ENCODE results near the gene S100A12. TPM values are rescaled to one million over a fixed set of nuclear protein-coding genes. Genes with fewer than 3 reads are reported as not detected.
"Not testable (repeated sequence)": the region's sequence is repeated elsewhere in the genome, so short reads cannot be mapped to it uniquely, and the experiment has no call there.

The S100A12 gene
- total RNA-seq (2022) = not detected in 2 replicates
- not detected for Bru-seq, nascent RNA
- not detected for BruChase-seq, experiment 1, labeled RNA remaining after a 2-hour chase
- BruChase-seq, experiment 2, labeled RNA remaining after a 6-hour chase = not detected
- long read RNA-seq, partial matches to known transcripts = 0 of 1 reads
- long read RNA-seq, other reads (novel, unspliced or antisense) = 0 of 1 reads

DNA sequence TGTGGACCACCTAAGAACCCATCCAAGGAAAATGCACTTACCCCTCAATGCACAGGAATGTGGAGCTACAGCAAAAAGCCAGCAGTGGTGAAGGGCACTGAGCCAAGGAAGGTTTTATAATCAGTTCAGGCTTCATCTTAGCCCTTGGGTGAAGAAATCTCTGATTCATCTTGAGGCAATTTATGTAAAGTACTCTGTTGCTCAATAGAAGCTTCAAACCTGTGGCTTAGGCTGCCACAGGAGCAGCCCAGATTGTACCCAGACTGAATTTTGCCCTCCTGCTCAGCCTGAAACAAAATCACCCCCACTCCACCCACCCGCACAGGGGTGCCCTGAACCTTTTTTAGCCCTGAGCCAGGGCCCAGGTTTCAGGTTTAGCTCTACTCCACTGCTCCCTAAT is at the start of gene S100A12:
S100A12 (minus strand) TSS at position 111 of the 400 bp plus-strand sequence. CDS start 1,029 bp downstream, outside the sequence.
- DNase-seq = no peak
- Mint-ChIP-seq H3K9me3 (ENCODE audit: unreplicated experiment) (no peaks in the 10 kb centered on the region), H3K4me1 (ENCODE audit: low read depth, unreplicated experiment) (no peaks in the 10 kb centered on the region), H3K27me3 (ENCODE audit: insufficient read depth, unreplicated experiment) (peaks cover 7% of the 10 kb centered on the region), H3K4me3 (ENCODE audit: unreplicated experiment) (no peak within 1 kb of the TSS), H3K27ac (ENCODE audit: unreplicated experiment) (no peak within 1 kb of the TSS), H3K36me3 (ENCODE audit: insufficient read depth, unreplicated experiment) (no peaks in the 10 kb centered on the region)
- ChIA-PET CTCF (interaction anchor here (1.0 kb wide), 1 partner anchor 20 kb away, joined by 3 read pairs; no protein-coding TSS in a partner anchor), POLR2A (no interaction called here)
- Histone ChIP-seq H3K36me3 (ENCODE audit: control insufficient read depth, insufficient read depth, low read length) (no peaks in the 10 kb centered on the region), H3K9me3 (no peaks in the 10 kb centered on the region), H3K4me1 (no peaks in the 10 kb centered on the region), H3K4me3 (ENCODE audit: low read depth, low read length) (no peak within 1 kb of the TSS), H3K27me3 (replicated peaks; ENCODE audit: control insufficient read depth, insufficient read depth, low read length) (no peaks in the 10 kb centered on the region)
- no TSS peak for BruUV-seq (replicated peaks)
- TF ChIP-seq, protein P1, sequence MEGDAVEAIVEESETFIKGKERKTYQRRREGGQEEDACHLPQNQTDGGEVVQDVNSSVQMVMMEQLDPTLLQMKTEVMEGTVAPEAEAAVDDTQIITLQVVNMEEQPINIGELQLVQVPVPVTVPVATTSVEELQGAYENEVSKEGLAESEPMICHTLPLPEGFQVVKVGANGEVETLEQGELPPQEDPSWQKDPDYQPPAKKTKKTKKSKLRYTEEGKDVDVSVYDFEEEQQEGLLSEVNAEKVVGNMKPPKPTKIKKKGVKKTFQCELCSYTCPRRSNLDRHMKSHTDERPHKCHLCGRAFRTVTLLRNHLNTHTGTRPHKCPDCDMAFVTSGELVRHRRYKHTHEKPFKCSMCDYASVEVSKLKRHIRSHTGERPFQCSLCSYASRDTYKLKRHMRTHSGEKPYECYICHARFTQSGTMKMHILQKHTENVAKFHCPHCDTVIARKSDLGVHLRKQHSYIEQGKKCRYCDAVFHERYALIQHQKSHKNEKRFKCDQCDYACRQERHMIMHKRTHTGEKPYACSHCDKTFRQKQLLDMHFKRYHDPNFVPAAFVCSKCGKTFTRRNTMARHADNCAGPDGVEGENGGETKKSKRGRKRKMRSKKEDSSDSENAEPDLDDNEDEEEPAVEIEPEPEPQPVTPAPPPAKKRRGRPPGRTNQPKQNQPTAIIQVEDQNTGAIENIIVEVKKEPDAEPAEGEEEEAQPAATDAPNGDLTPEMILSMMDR (IDR thresholded peaks at IDR 0.05; ENCODE audit: insufficient read depth in 1 of 2, low read depth in 1 of 2, low read length in 1 of 2, severe bottlenecking in 1 of 2, unreplicated experiment in 1 of 2) = no peak
- intact Hi-C loops (cut with micrococcal nuclease; ENCODE audit: unreplicated experiment) = no loop called here

DNA sequence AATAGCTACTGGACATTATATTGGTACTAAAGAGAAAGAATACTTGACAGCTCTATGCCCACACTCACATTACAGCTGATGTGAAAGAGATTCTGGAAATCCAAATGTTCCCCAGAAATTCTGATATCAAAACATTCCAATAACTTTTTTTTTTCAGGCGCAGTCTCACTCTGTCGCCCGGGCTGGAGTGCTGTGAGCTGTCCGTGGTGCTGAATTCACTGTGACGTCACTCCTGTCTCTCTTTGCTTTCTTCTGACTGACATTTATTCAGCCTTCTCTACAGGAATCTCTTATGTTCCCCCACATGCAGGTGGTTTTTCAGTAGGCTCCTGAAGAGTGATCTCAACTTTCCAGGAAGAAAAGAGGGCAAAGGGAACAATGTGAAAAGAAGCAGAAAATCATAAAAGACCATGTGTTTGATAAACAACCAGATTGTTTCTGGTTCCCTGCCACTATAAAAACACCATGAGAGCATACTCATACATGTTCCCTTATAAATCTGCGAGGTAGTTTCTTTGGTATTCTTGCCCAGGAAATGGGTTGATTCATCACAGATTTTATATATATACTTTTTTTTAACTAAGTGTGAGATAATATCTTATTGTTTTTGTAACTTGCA is 47.1 kb upstream of the S100A12 start:
- no peak overlapping the region for H3K27ac Mint-ChIP-seq (ENCODE audit: unreplicated experiment)
- CTCF ChIA-PET = no interaction called here
- POLR2A ChIA-PET = no interaction called here

GRCh38 chr1:153420306-153420705 is 44.9 kb upstream of the S100A12 start:
- Histone ChIP-seq H3K9me3 (no peaks in the 10 kb centered on the region), H3K36me3 (ENCODE audit: control insufficient read depth, insufficient read depth, low read length) (no peaks in the 10 kb centered on the region), H3K4me3 (ENCODE audit: low read depth, low read length) (no peak overlapping the region), H3K27me3 (replicated peaks; ENCODE audit: control insufficient read depth, insufficient read depth, low read length) (no peaks in the 10 kb centered on the region; the same call in 1 of the 2 replicates), H3K4me1 (no peaks in the 10 kb centered on the region)
- TF ChIP-seq, protein P1 (IDR thresholded peaks at IDR 0.05; ENCODE audit: insufficient read depth in 1 of 2, low read depth in 1 of 2, low read length in 1 of 2, severe bottlenecking in 1 of 2, unreplicated experiment in 1 of 2) = no peak
- Mint-ChIP-seq H3K9me3 (ENCODE audit: unreplicated experiment) (no peaks in the 10 kb centered on the region), H3K36me3 (ENCODE audit: insufficient read depth, unreplicated experiment) (no peaks in the 10 kb centered on the region), H3K4me1 (ENCODE audit: low read depth, unreplicated experiment) (no peaks in the 10 kb centered on the region), H3K27ac (ENCODE audit: unreplicated experiment) (no peak overlapping the region), H3K4me3 (ENCODE audit: unreplicated experiment) (no peak overlapping the region), H3K27me3 (ENCODE audit: insufficient read depth, unreplicated experiment) (peaks cover 24% of the 10 kb centered on the region)
- POLR2A ChIA-PET = no interaction called here
- no TSS peak for BruUV-seq (replicated peaks)
- intact Hi-C loops (cut with micrococcal nuclease; ENCODE audit: unreplicated experiment) = no loop called here
- no peak for DNase-seq
- CTCF ChIA-PET = no interaction called here

More for the DNA sequence above, 47.1 kb upstream of the S100A12 start:
- Histone ChIP-seq H3K27me3 (replicated peaks; ENCODE audit: control insufficient read depth, insufficient read depth, low read length) (no peaks in the 10 kb centered on the region), H3K4me1 (no peaks in the 10 kb centered on the region), H3K36me3 (ENCODE audit: control insufficient read depth, insufficient read depth, low read length) (no peaks in the 10 kb centered on the region), H3K9me3 (no peaks in the 10 kb centered on the region), H3K4me3 (ENCODE audit: low read depth, low read length) (no peak overlapping the region)
- peak; percentile 58 to 79 for DNase-seq
- H3K4me3 Mint-ChIP-seq (ENCODE audit: unreplicated experiment) = no peak overlapping the region
- no TSS peak for BruUV-seq (replicated peaks)
- no peaks in the 10 kb centered on the region for H3K36me3 Mint-ChIP-seq (ENCODE audit: insufficient read depth, unreplicated experiment)
- intact Hi-C loops (cut with micrococcal nuclease; ENCODE audit: unreplicated experiment) = no loop called here
- H3K4me1 Mint-ChIP-seq (ENCODE audit: low read depth, unreplicated experiment) = no peaks in the 10 kb centered on the region
- TF ChIP-seq, protein P1 (IDR thresholded peaks at IDR 0.05; ENCODE audit: insufficient read depth in 1 of 2, low read depth in 1 of 2, low read length in 1 of 2, severe bottlenecking in 1 of 2, unreplicated experiment in 1 of 2) = no peak
- peaks cover 32% of the 10 kb centered on the region for H3K27me3 Mint-ChIP-seq (ENCODE audit: insufficient read depth, unreplicated experiment)
- H3K9me3 Mint-ChIP-seq (ENCODE audit: unreplicated experiment) = no peaks in the 10 kb centered on the region

DNA sequence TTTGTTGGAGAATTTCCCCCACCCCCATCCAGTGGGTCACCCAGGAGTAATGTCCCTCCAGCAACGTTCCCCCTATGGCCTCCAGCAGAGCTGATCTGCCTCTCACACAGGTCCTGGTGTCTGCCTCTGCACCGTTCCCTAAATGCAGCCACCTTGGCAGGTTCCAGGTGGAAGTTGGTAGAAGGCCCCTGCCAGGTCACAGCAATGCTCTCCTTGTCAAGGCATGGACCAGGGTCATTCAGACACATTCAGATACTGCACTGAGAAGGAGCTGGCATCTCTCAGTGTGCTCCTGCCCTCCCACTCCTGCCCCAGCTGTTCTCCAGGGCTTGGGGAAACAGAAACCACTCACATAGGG is 44.0 kb upstream of the S100A12 start:
- H3K36me3 ChIP-seq (ENCODE audit: control insufficient read depth, insufficient read depth, low read length); H3K4me1 ChIP-seq; POLR2A ChIA-PET; H3K9me3 ChIP-seq; BruUV-seq (replicated peaks); H3K4me1 Mint-ChIP-seq (ENCODE audit: low read depth, unreplicated experiment); H3K27me3 ChIP-seq (replicated peaks; ENCODE audit: control insufficient read depth, insufficient read depth, low read length); DNase-seq; H3K4me3 ChIP-seq (ENCODE audit: low read depth, low read length); intact Hi-C loops (cut with micrococcal nuclease; ENCODE audit: unreplicated experiment); H3K36me3 Mint-ChIP-seq (ENCODE audit: insufficient read depth, unreplicated experiment); H3K4me3 Mint-ChIP-seq (ENCODE audit: unreplicated experiment); H3K9me3 Mint-ChIP-seq (ENCODE audit: unreplicated experiment); CTCF ChIA-PET; H3K27ac Mint-ChIP-seq (ENCODE audit: unreplicated experiment): not testable (repeated sequence)
- H3K27me3 Mint-ChIP-seq (ENCODE audit: insufficient read depth, unreplicated experiment) = peaks cover 21% of the 10 kb centered on the region

DNA sequence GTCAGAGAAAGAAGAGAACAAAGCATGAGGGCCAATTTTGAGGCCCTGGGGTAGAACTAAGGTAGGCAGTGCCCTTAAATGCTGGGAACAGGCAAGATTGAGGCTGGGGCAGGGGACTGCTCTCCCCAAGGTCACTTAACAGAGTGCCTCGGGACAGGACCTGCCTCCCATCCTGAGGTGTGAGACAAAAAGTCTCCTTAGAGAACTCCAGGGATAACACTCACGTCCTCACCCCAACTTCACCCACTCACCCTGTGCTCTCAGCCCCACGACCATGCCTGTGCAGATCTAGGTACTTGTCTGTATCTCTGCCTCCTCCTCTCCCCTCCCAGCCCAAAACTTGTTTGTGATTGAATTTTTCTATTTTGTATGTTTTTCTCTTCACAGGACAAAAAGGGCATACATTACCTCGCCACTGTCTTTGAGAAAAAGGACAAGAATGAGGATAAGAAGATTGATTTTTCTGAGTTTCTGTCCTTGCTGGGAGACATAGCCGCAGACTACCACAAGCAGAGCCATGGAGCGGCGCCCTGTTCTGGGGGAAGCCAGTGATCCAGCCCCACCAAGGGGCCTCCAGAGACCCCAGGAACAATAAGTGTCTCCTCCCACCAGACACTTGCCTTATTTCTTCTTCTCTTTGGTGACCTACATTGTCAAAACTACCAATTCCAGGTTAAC is 43.5 kb upstream of the S100A12 start:
- intact Hi-C loops (cut with micrococcal nuclease; ENCODE audit: unreplicated experiment); H3K36me3 ChIP-seq (ENCODE audit: control insufficient read depth, insufficient read depth, low read length); POLR2A ChIA-PET; H3K27ac Mint-ChIP-seq (ENCODE audit: unreplicated experiment); H3K4me3 Mint-ChIP-seq (ENCODE audit: unreplicated experiment); DNase-seq; H3K4me1 ChIP-seq; H3K9me3 Mint-ChIP-seq (ENCODE audit: unreplicated experiment); H3K4me1 Mint-ChIP-seq (ENCODE audit: low read depth, unreplicated experiment); H3K27me3 ChIP-seq (replicated peaks; ENCODE audit: control insufficient read depth, insufficient read depth, low read length); H3K4me3 ChIP-seq (ENCODE audit: low read depth, low read length); H3K36me3 Mint-ChIP-seq (ENCODE audit: insufficient read depth, unreplicated experiment); BruUV-seq (replicated peaks); CTCF ChIA-PET; H3K9me3 ChIP-seq: not testable (repeated sequence)
- H3K27me3 Mint-ChIP-seq (ENCODE audit: insufficient read depth, unreplicated experiment) = peaks cover 21% of the 10 kb centered on the region

Measured in Caco-2 (cell line).